SK-N-SH (cell line): Measurements from ENCODE around the gene RPL13. TPM values are rescaled to one million over a fixed set of nuclear protein-coding genes. Genes with fewer than 3 reads are reported as not detected.
A peak's percentile ranks its signal among the peaks of the same experiment; 100 is the strongest.

Experiments
- CTCF ChIA-PET: fragments of 300-600, 350-600 bp; formaldehyde crosslinking; extraction: SDS; loops from one replicate; lab custom pipeline; 2021; lab: Yijun Ruan, JAX
- POLR2A ChIA-PET: fragments of 350-600 bp; sonication (Branson Sonifier 250); formaldehyde crosslinking; extraction: SDS; loops from one replicate; lab custom pipeline; 2020; ENCODE audit warnings: antibody characterized with exemption, inconsistent platforms; lab: Yijun Ruan, JAX
- DNase-seq: peaks from one replicate; pipeline ENCODE4 v3.0.0; 2012
- H2AFZ ChIP-seq: fragments of 200-600 bp; sonication (generic); 2 replicates; pipeline ENCODE4 v1.8.1; 2016; ENCODE audit warnings: antibody characterized with exemption, mild to moderate bottlenecking, low read depth
- H3F3A ChIP-seq: fragments of 200-600 bp; sonication (generic); replicated peaks from 2 replicates; pipeline ENCODE3; 2016; ENCODE audit warnings: antibody characterized with exemption, mild to moderate bottlenecking; ENCODE audit not compliant: insufficient read depth
- H3K27ac ChIP-seq, 2 experiments: fragments of 200-500 bp in 1 of 2; fragments of 200-600 bp in 1 of 2; sonication (Bioruptor generic) in 1 of 2; sonication (generic), shearing (Covaris generic) in 1 of 2; 2 replicates each; pipeline versions ENCODE4 v1.5.1 to v1.6.1; 2014 to 2016; ENCODE audit warnings: low read depth in 2 of 2, inconsistent platforms in 1 of 2, low read length in 1 of 2, mild to moderate bottlenecking in 1 of 2, mixed read lengths in 1 of 2
- H3K27me3 ChIP-seq: fragments of 200-600 bp; sonication (generic), shearing (Covaris generic); 2 replicates; pipeline ENCODE4 v1.6.1; 2016; ENCODE audit warnings: mixed run types; ENCODE audit not compliant: insufficient read depth
- H3K36me3 ChIP-seq, 2 experiments: fragments of 200-500 bp in 1 of 2; fragments of 200-600 bp in 1 of 2; sonication (Bioruptor generic) in 1 of 2; sonication (generic) in 1 of 2; replicated peaks in 1 of 2; 2 replicates each; pipeline versions ENCODE3 to v1.5.1; 2014 to 2016; ENCODE audit warnings: low read length in 1 of 2, mild to moderate bottlenecking in 1 of 2; ENCODE audit not compliant: insufficient read depth in 2 of 2, control insufficient read depth in 1 of 2
- H3K4me1 ChIP-seq, 2 experiments: fragments of 200-500 bp in 1 of 2; fragments of 200-600 bp in 1 of 2; sonication (Bioruptor generic) in 1 of 2; sonication (generic), shearing (Covaris generic) in 1 of 2; 2 replicates each; pipeline versions ENCODE4 v1.5.1 to v1.6.1; 2014 to 2016; ENCODE audit warnings: low read depth in 1 of 2, low read length in 1 of 2, mixed run types in 1 of 2; ENCODE audit not compliant: insufficient read depth in 2 of 2, control insufficient read depth in 1 of 2
- H3K4me2 ChIP-seq: fragments of 200-600 bp; sonication (generic), shearing (Covaris generic); 2 replicates; pipeline ENCODE4 v1.6.1; 2017; ENCODE audit warnings: mixed run types
- H3K4me3 ChIP-seq, 2 experiments: fragments of 200-500 bp in 1 of 2; fragments of 200-600 bp in 1 of 2; sonication (Bioruptor generic) in 1 of 2; sonication (generic), shearing (Covaris generic) in 1 of 2; 2 replicates each; pipeline versions ENCODE4 v1.5.1 to v1.8.1; 2014 to 2016; ENCODE audit warnings: low read depth in 2 of 2, inconsistent platforms in 1 of 2, low read length in 1 of 2, mild to moderate bottlenecking in 1 of 2, mixed read lengths in 1 of 2, moderate library complexity in 1 of 2
- H3K79me2 ChIP-seq: fragments of 200-600 bp; sonication (generic); 2 replicates; pipeline ENCODE4 v1.8.1; 2017; ENCODE audit warnings: mild to moderate bottlenecking; ENCODE audit not compliant: insufficient read depth
- H3K9ac ChIP-seq: fragments of 200-600 bp; sonication (generic); 2 replicates; pipeline ENCODE4 v1.6.1; 2017; ENCODE audit warnings: mixed run types
- H3K9me2 ChIP-seq: fragments of 200-600 bp; sonication (generic); 2 replicates; pipeline ENCODE4 v1.6.1; 2017; ENCODE audit warnings: mixed run types
- H3K9me3 ChIP-seq: fragments of 200-600 bp; sonication (generic); 2 replicates; pipeline ENCODE4 v1.6.1; 2017; ENCODE audit warnings: mixed run types, mild to moderate bottlenecking, moderate library complexity
- H4K20me1 ChIP-seq: fragments of 200-600 bp; sonication (generic); 2 replicates; pipeline ENCODE4 v1.6.1; 2017; ENCODE audit warnings: mild to moderate bottlenecking, mixed run types; ENCODE audit not compliant: insufficient read depth
- FOXM1 ChIP-seq: IDR thresholded peaks from 2 replicates; pipeline ENCODE4 v1.4.0; 2012; ENCODE audit warnings: low read depth, mild to moderate bottlenecking
- GATA2 ChIP-seq: sonication (generic); formaldehyde crosslinking; IDR thresholded peaks from 2 replicates; pipeline ENCODE4 v1.5.0; 2020; ENCODE audit warnings: mild to moderate bottlenecking, missing genetic modification reagents
- IRF3 ChIP-seq: fragments of 150-350 bp; IDR thresholded peaks from 2 replicates; pipeline ENCODE4 v1.6.1; 2016; ENCODE audit warnings: mild to moderate bottlenecking, low read depth, low read length
- MEF2A ChIP-seq: IDR thresholded peaks from 2 replicates; pipeline ENCODE4 v1.4.0; 2012; ENCODE audit warnings: low read depth, borderline replicate concordance
- MXI1 ChIP-seq: IDR thresholded peaks from 2 replicates; pipeline ENCODE4 v1.6.1; 2012; ENCODE audit warnings: mild to moderate bottlenecking, low read depth, low read length, improper control_type of control experiment
- NFIC ChIP-seq: IDR thresholded peaks from 2 replicates; pipeline ENCODE4 v1.4.0; 2012; ENCODE audit warnings: borderline replicate concordance
- RCOR1 ChIP-seq: fragments of 150-350 bp; IDR thresholded peaks from 2 replicates; pipeline ENCODE4 v1.6.1; 2017; ENCODE audit warnings: antibody characterized with exemption, low read length
- SIN3A ChIP-seq: IDR thresholded peaks from 2 replicates; pipeline ENCODE4 v1.6.1; 2012; ENCODE audit warnings: low read depth, mild to moderate bottlenecking, low read length, moderate library complexity, borderline replicate concordance
- TAF1 ChIP-seq: IDR thresholded peaks from 2 replicates; pipeline ENCODE4 v1.6.1; 2012; ENCODE audit warnings: low read depth, mild to moderate bottlenecking, low read length, moderate library complexity, borderline replicate concordance
- TCF12 ChIP-seq: IDR thresholded peaks from 2 replicates; pipeline ENCODE4 v1.4.0; 2012
- USF1 ChIP-seq: IDR thresholded peaks from 2 replicates; pipeline ENCODE4 v1.4.0; 2012; ENCODE audit warnings: low read depth, borderline replicate concordance
- YY1 ChIP-seq: IDR thresholded peaks from 2 replicates; pipeline ENCODE4 v1.4.0; 2012; ENCODE audit warnings: low read depth, mild to moderate bottlenecking
- WGBS: methylation state at CpG from one replicate; pipeline ENCODE4 v1.1.6; 2017; ENCODE audit warnings: low lambda C conversion rate; 5-methylcytosine and 5-hydroxymethylcytosine counted together
- polyA plus RNA-seq, 3 experiments: library from polyadenylated mRNA; depleted of rRNA; stranded (reverse); fragments of >200 nt; gene quantifications; 2 replicates each; pipeline ENCODE4 v1.2.3, GENCODE V29; 2012

Gene RPL13
- polyA plus RNA-seq, 1 of the 3 experiments (the other 2 are of a cell fraction): 4,635 TPM

GRCh38 chr16:89561884-89562599 lies 1.6 kb downstream of the RPL13 start (continued):
- TF ChIP-seq USF1 (no peak), NFIC (no peak), IRF3 (no peak), YY1 (no peak), TCF12 (no peak), RCOR1 (no peak), GATA2 (CRISPR knock-in tag) (no peak), MXI1 (no peak), FOXM1 (no peak)

GRCh38 chr16:89562939-89563338 lies 2.5 kb downstream of the RPL13 start:
- WGBS: 81% methylated on average over 12 of the region's 12 CpGs
- Histone ChIP-seq H2AFZ (no peak overlapping the region), H3K36me3 (peaks cover 28 to 30% of the 10 kb centered on the region in 2 experiments), H3K4me1 (peaks cover 19 to 44% of the 10 kb centered on the region in 2 experiments; a peak in 3 of 4 replicates), H3K9me2 (no peaks in the 10 kb centered on the region), H3K9me3 (no peaks in the 10 kb centered on the region), H3K9ac (peak overlapping the region; percentile 16; the same call in 1 of the 2 replicates), H3F3A (peaks cover 64% of the 10 kb centered on the region), H3K79me2 (peaks cover 34% of the 10 kb centered on the region), H4K20me1 (peaks cover 60% of the 10 kb centered on the region), H3K4me2 (peak overlapping the region; percentile 96), H3K4me3 (peak overlapping the region; percentile 75 to 87; a peak in 2 of 4 replicates), H3K27me3 (no peaks in the 10 kb centered on the region), H3K27ac (no peak overlapping the region)
- POLR2A ChIA-PET: no interaction called here
- no peak for DNase-seq
- TF ChIP-seq SIN3A (no peak), GATA2 (CRISPR knock-in tag) (no peak), TAF1 (no peak), MEF2A (no peak)
- CTCF ChIA-PET: interaction anchor here (0.8 to 3.4 kb wide), 4 partner anchors 14 to 137 kb away, joined by 3 to 20 read pairs (median 8); no protein-coding TSS in a partner anchor
